SK-N-SH (cell line): Measurements from ENCODE around the gene SEC16A. TPM values are rescaled to one million over a fixed set of nuclear protein-coding genes. Genes with fewer than 3 reads are reported as not detected.

Experiments used
- CTCF ChIA-PET: fragments of 300-600, 350-600 bp; formaldehyde crosslinking; extraction: SDS; loops from one replicate; lab custom pipeline; 2021; lab: Yijun Ruan, JAX
- POLR2A ChIA-PET: fragments of 350-600 bp; sonication (Branson Sonifier 250); formaldehyde crosslinking; extraction: SDS; loops from one replicate; lab custom pipeline; 2020; ENCODE audit warnings: antibody characterized with exemption, inconsistent platforms; lab: Yijun Ruan, JAX
- DNase-seq: peaks from one replicate; pipeline ENCODE4 v3.0.0; 2012
- H2AFZ ChIP-seq: fragments of 200-600 bp; sonication (generic); 2 replicates; pipeline ENCODE4 v1.8.1; 2016; ENCODE audit warnings: antibody characterized with exemption, mild to moderate bottlenecking, low read depth
- H3F3A ChIP-seq: fragments of 200-600 bp; sonication (generic); replicated peaks from 2 replicates; pipeline ENCODE3; 2016; ENCODE audit warnings: antibody characterized with exemption, mild to moderate bottlenecking; ENCODE audit not compliant: insufficient read depth
- H3K27ac ChIP-seq, 2 experiments: fragments of 200-500 bp in 1 of 2; fragments of 200-600 bp in 1 of 2; sonication (Bioruptor generic) in 1 of 2; sonication (generic), shearing (Covaris generic) in 1 of 2; 2 replicates each; pipeline versions ENCODE4 v1.5.1 to v1.6.1; 2014 to 2016; ENCODE audit warnings: low read depth in 2 of 2, inconsistent platforms in 1 of 2, low read length in 1 of 2, mild to moderate bottlenecking in 1 of 2, mixed read lengths in 1 of 2
- H3K27me3 ChIP-seq: fragments of 200-600 bp; sonication (generic), shearing (Covaris generic); 2 replicates; pipeline ENCODE4 v1.6.1; 2016; ENCODE audit warnings: mixed run types; ENCODE audit not compliant: insufficient read depth
- H3K36me3 ChIP-seq, 2 experiments: fragments of 200-500 bp in 1 of 2; fragments of 200-600 bp in 1 of 2; sonication (Bioruptor generic) in 1 of 2; sonication (generic) in 1 of 2; replicated peaks in 1 of 2; 2 replicates each; pipeline versions ENCODE3 to v1.5.1; 2014 to 2016; ENCODE audit warnings: low read length in 1 of 2, mild to moderate bottlenecking in 1 of 2; ENCODE audit not compliant: insufficient read depth in 2 of 2, control insufficient read depth in 1 of 2
- H3K4me1 ChIP-seq, 2 experiments: fragments of 200-500 bp in 1 of 2; fragments of 200-600 bp in 1 of 2; sonication (Bioruptor generic) in 1 of 2; sonication (generic), shearing (Covaris generic) in 1 of 2; 2 replicates each; pipeline versions ENCODE4 v1.5.1 to v1.6.1; 2014 to 2016; ENCODE audit warnings: low read depth in 1 of 2, low read length in 1 of 2, mixed run types in 1 of 2; ENCODE audit not compliant: insufficient read depth in 2 of 2, control insufficient read depth in 1 of 2
- H3K4me2 ChIP-seq: fragments of 200-600 bp; sonication (generic), shearing (Covaris generic); 2 replicates; pipeline ENCODE4 v1.6.1; 2017; ENCODE audit warnings: mixed run types
- H3K4me3 ChIP-seq, 2 experiments: fragments of 200-500 bp in 1 of 2; fragments of 200-600 bp in 1 of 2; sonication (Bioruptor generic) in 1 of 2; sonication (generic), shearing (Covaris generic) in 1 of 2; 2 replicates each; pipeline versions ENCODE4 v1.5.1 to v1.8.1; 2014 to 2016; ENCODE audit warnings: low read depth in 2 of 2, inconsistent platforms in 1 of 2, low read length in 1 of 2, mild to moderate bottlenecking in 1 of 2, mixed read lengths in 1 of 2, moderate library complexity in 1 of 2
- H3K79me2 ChIP-seq: fragments of 200-600 bp; sonication (generic); 2 replicates; pipeline ENCODE4 v1.8.1; 2017; ENCODE audit warnings: mild to moderate bottlenecking; ENCODE audit not compliant: insufficient read depth
- H3K9ac ChIP-seq: fragments of 200-600 bp; sonication (generic); 2 replicates; pipeline ENCODE4 v1.6.1; 2017; ENCODE audit warnings: mixed run types
- H3K9me2 ChIP-seq: fragments of 200-600 bp; sonication (generic); 2 replicates; pipeline ENCODE4 v1.6.1; 2017; ENCODE audit warnings: mixed run types
- H3K9me3 ChIP-seq: fragments of 200-600 bp; sonication (generic); 2 replicates; pipeline ENCODE4 v1.6.1; 2017; ENCODE audit warnings: mixed run types, mild to moderate bottlenecking, moderate library complexity
- H4K20me1 ChIP-seq: fragments of 200-600 bp; sonication (generic); 2 replicates; pipeline ENCODE4 v1.6.1; 2017; ENCODE audit warnings: mild to moderate bottlenecking, mixed run types; ENCODE audit not compliant: insufficient read depth
- CTCF ChIP-seq: fragments of 200-600 bp; sonication (generic); IDR thresholded peaks from 2 replicates; pipeline ENCODE4 v1.6.1; 2017; ENCODE audit warnings: antibody characterized with exemption, mild to moderate bottlenecking, moderate library complexity
- ELF1 ChIP-seq: IDR thresholded peaks from 2 replicates; pipeline ENCODE4 v1.4.0; 2012
- EZH2phosphoT487 ChIP-seq: fragments of 200-600 bp; sonication (generic); IDR thresholded peaks from 2 replicates; pipeline ENCODE4 v1.6.1; 2017; ENCODE audit warnings: low read depth, mixed run types, mild to moderate bottlenecking, antibody characterized with exemption, moderate library complexity, borderline replicate concordance
- FOXJ3 ChIP-seq: sonication (generic); formaldehyde crosslinking; IDR thresholded peaks from 2 replicates; pipeline ENCODE4 v1.5.1; 2020; ENCODE audit warnings: mild to moderate bottlenecking, missing genetic modification reagents
- GABPA ChIP-seq: IDR thresholded peaks from 2 replicates; pipeline ENCODE4 v1.4.0; 2012; ENCODE audit warnings: low read depth, mild to moderate bottlenecking
- GATA2 ChIP-seq: sonication (generic); formaldehyde crosslinking; IDR thresholded peaks from 2 replicates; pipeline ENCODE4 v1.5.0; 2020; ENCODE audit warnings: mild to moderate bottlenecking, missing genetic modification reagents
- MXI1 ChIP-seq: IDR thresholded peaks from 2 replicates; pipeline ENCODE4 v1.6.1; 2012; ENCODE audit warnings: mild to moderate bottlenecking, low read depth, low read length, improper control_type of control experiment
- NRF1 ChIP-seq: IDR thresholded peaks from 2 replicates; pipeline ENCODE4 v1.6.1; 2012; ENCODE audit warnings: low read depth, mild to moderate bottlenecking, low read length
- POLR2AphosphoS5 ChIP-seq: IDR thresholded peaks from 2 replicates; pipeline ENCODE4 v1.6.1; 2012; ENCODE audit warnings: low read depth, low read length
- RCOR1 ChIP-seq: fragments of 150-350 bp; IDR thresholded peaks from 2 replicates; pipeline ENCODE4 v1.6.1; 2017; ENCODE audit warnings: antibody characterized with exemption, low read length
- RXRA ChIP-seq: IDR thresholded peaks from 2 replicates; pipeline ENCODE4 v1.4.0; 2012; ENCODE audit warnings: low read depth, mild to moderate bottlenecking, borderline replicate concordance
- TAF1 ChIP-seq: IDR thresholded peaks from 2 replicates; pipeline ENCODE4 v1.6.1; 2012; ENCODE audit warnings: low read depth, mild to moderate bottlenecking, low read length, moderate library complexity, borderline replicate concordance
- TEAD4 ChIP-seq: IDR thresholded peaks from 2 replicates; pipeline ENCODE4 v1.4.0; 2012; ENCODE audit warnings: mild to moderate bottlenecking, borderline replicate concordance; ENCODE audit not compliant: insufficient read depth
- ZBTB33 ChIP-seq: IDR thresholded peaks from 2 replicates; pipeline ENCODE4 v1.4.0; 2012; ENCODE audit warnings: low read depth, borderline replicate concordance
- WGBS: methylation state at CpG from one replicate; pipeline ENCODE4 v1.1.6; 2017; ENCODE audit warnings: low lambda C conversion rate; 5-methylcytosine and 5-hydroxymethylcytosine counted together
- polyA plus RNA-seq, 3 experiments: library from polyadenylated mRNA; depleted of rRNA; stranded (reverse); fragments of >200 nt; gene quantifications; 2 replicates each; pipeline ENCODE4 v1.2.3, GENCODE V29; 2012

Gene SEC16A
- polyA plus RNA-seq, 1 of the 3 experiments (the other 2 are of a cell fraction) = 25.9 TPM

- CTCF ChIA-PET = interaction anchor here (2.0 kb wide), 1 partner anchor 21 kb away, joined by 5 read pairs; no protein-coding TSS in a partner anchor
- Histone ChIP-seq H3K36me3 (peaks cover 6 to 79% of the 10 kb centered on the region in 2 experiments), H3K9ac (no peak overlapping the region), H3F3A (no peaks in the 10 kb centered on the region), H4K20me1 (no peaks in the 10 kb centered on the region), H3K4me1 (peaks cover 0 to 5% of the 10 kb centered on the region in 2 experiments; a peak in 1 of 4 replicates), H3K9me3 (no peaks in the 10 kb centered on the region), H3K27me3 (no peaks in the 10 kb centered on the region), H3K79me2 (no peaks in the 10 kb centered on the region), H3K9me2 (no peaks in the 10 kb centered on the region)
- WGBS = 97% methylated on average over 25 of the region's 27 CpGs
- no peak for DNase-seq
- no peak for TF ChIP-seq TAF1
- TF ChIP-seq NRF1 = no peak
- TF ChIP-seq FOXJ3 (CRISPR knock-in tag) = no peak
- no peak for TF ChIP-seq GATA2 (CRISPR knock-in tag)
- no peak for TF ChIP-seq EZH2phosphoT487
- TF ChIP-seq, all 33 proteins: peak for 0
- Histone ChIP-seq H3K27ac (no peak overlapping the region), H3K4me3 (no peak overlapping the region), H3K4me2 (no peak overlapping the region), H2AFZ (no peak overlapping the region)
- POLR2A ChIA-PET = no interaction called here
Observed at GRCh38 chr9:136509549-136509948, 26.7 kb upstream of the SEC16A start.

GRCh38 chr9:136508729-136509500 is 26.1 kb upstream of the SEC16A start:
- ChIA-PET CTCF (interaction anchor here (1.8 to 2.0 kb wide), 2 partner anchors 21 to 24 kb away, joined by 5 to 9 read pairs; no protein-coding TSS in a partner anchor), POLR2A (no interaction called here)
- H3K4me2 ChIP-seq = no peak overlapping the region
- H3K27ac ChIP-seq = no peak overlapping the region
- no peak for DNase-seq
- no peak overlapping the region for H3K9ac ChIP-seq
- WGBS = 91% methylated on average over 28 of the region's 37 CpGs
- no peak overlapping the region for H3K4me3 ChIP-seq
- no peaks in the 10 kb centered on the region for H3K9me2 ChIP-seq
- H3K36me3 ChIP-seq = peaks cover 6 to 74% of the 10 kb centered on the region in 2 experiments
- TF ChIP-seq ZBTB33 = no peak
- TF ChIP-seq ELF1 = no peak
- peaks cover 0 to 5% of the 10 kb centered on the region in 2 experiments; a peak in 1 of 4 replicates for H3K4me1 ChIP-seq
- no peaks in the 10 kb centered on the region for H3K79me2 ChIP-seq
- H2AFZ ChIP-seq = no peak overlapping the region
- no peaks in the 10 kb centered on the region for H3K9me3 ChIP-seq
- H3F3A ChIP-seq = no peaks in the 10 kb centered on the region
- no peaks in the 10 kb centered on the region for H4K20me1 ChIP-seq
- H3K27me3 ChIP-seq = no peaks in the 10 kb centered on the region

- Histone ChIP-seq H3K4me3 (no peak overlapping the region), H3K9me3 (no peaks in the 10 kb centered on the region), H3K27ac (no peak overlapping the region), H3F3A (no peaks in the 10 kb centered on the region), H3K4me1 (peaks cover 0 to 5% of the 10 kb centered on the region in 2 experiments; a peak in 1 of 4 replicates), H4K20me1 (no peaks in the 10 kb centered on the region), H2AFZ (no peak overlapping the region), H3K9me2 (no peaks in the 10 kb centered on the region), H3K27me3 (no peaks in the 10 kb centered on the region), H3K36me3 (peaks cover 6 to 73% of the 10 kb centered on the region in 2 experiments), H3K9ac (no peak overlapping the region), H3K4me2 (no peak overlapping the region), H3K79me2 (no peaks in the 10 kb centered on the region)
- ChIA-PET POLR2A (no interaction called here), CTCF (interaction anchor here (1.8 to 2.0 kb wide), 2 partner anchors 20 to 23 kb away, joined by 5 to 9 read pairs; no protein-coding TSS in a partner anchor)
- 95% methylated on average over 10 of the region's 23 CpGs for WGBS
- no peak for DNase-seq
- TF ChIP-seq RCOR1 (no peak), TEAD4 (no peak), POLR2AphosphoS5 (no peak), CTCF (no peak), TAF1 (no peak), RXRA (no peak), GABPA (no peak), ZBTB33 (no peak), MXI1 (no peak)
Observed at GRCh38 chr9:136507992-136508375, 25.1 kb upstream of the SEC16A start.
